Loucy (cell line): ENCODE measurements around the gene IGF2R.

Source experiments
- CTCF ChIP-seq: fragments of 200-600 bp; sonication (generic); conservative IDR thresholded peaks from 2 replicates; pipeline ENCODE4 v1.5.1; 2014; ENCODE audit warnings: mild to moderate bottlenecking, antibody characterized with exemption, low read length
- EZH2phosphoT487 ChIP-seq: fragments of 200-600 bp; IDR thresholded peaks from 2 replicates; pipeline ENCODE4 v1.6.1; 2018; ENCODE audit warnings: antibody characterized with exemption, mild to moderate bottlenecking, moderate library complexity, borderline replicate concordance

GRCh38 chr6:160102399-160102798 lies 133.5 kb downstream of the IGF2R start:
- TF ChIP-seq CTCF (no peak), EZH2phosphoT487 (no peak)
